Suppressor macrophage treated with lipopolysaccharide for 1 hour (primary cell): ENCODE results near the gene SFMBT2.

Experiments used
- DNase-seq, 3 donors: peaks; one replicate each; pipeline ENCODE4 v3.0.0-alpha.2; 2020 to 2022

SFMBT2 gene

GRCh38 chr10:7424919-7425318 is 14.1 kb upstream of the SFMBT2 start:
- DNase-seq = no peak

GRCh38 chr10:7424315-7424714 is 13.5 kb upstream of the SFMBT2 start:
- DNase-seq = peak in 1 of 3 donors; percentile 31

GRCh38 chr10:7423521-7423920 is 12.7 kb upstream of the SFMBT2 start:
- no peak for DNase-seq

GRCh38 chr10:7421526-7421925 is 10.7 kb upstream of the SFMBT2 start:
- DNase-seq = no peak

GRCh38 chr10:7419998-7420397 is 9.2 kb upstream of the SFMBT2 start:
- no peak for DNase-seq

- peak; percentile 50 to 72 (median 62) for DNase-seq
Measured at GRCh38 chr10:7417807-7418206, 7.0 kb upstream of the SFMBT2 start.

- DNase-seq = peak; percentile 51 to 74 (median 73)
Measured at GRCh38 chr10:7417103-7417623, 6.3 kb upstream of the SFMBT2 start.

GRCh38 chr10:7414766-7415165 is 3.9 kb upstream of the SFMBT2 start:
- DNase-seq = no peak

GRCh38 chr10:7412928-7413282 is 2.1 kb upstream of the SFMBT2 start:
- DNase-seq = peak in 1 of 3 donors; percentile 33

- peak; percentile 34 to 59 (median 46) for DNase-seq
Measured at GRCh38 chr10:7412237-7412927, 1.5 kb upstream of the SFMBT2 start.

- DNase-seq = peak in 2 of 3 donors; percentile 38 to 47
Measured at GRCh38 chr10:7411671-7412128, 866 bp upstream of the SFMBT2 start.

- peak; percentile 47 to 74 (median 55) for DNase-seq
Measured at GRCh38 chr10:7410301-7410861, 453 bp downstream of the SFMBT2 start.

GRCh38 chr10:7409732-7410168 is 1.1 kb downstream of the SFMBT2 start:
- peak; percentile 31 to 60 (median 41) for DNase-seq

- DNase-seq = peak; percentile 45 to 50 (median 49)
Measured at GRCh38 chr10:7409045-7409731, 1.6 kb downstream of the SFMBT2 start.

GRCh38 chr10:7408291-7409044 is 2.4 kb downstream of the SFMBT2 start:
- peak; percentile 68 to 85 (median 76) for DNase-seq

- DNase-seq = peak; percentile 52 to 65 (median 60)
Measured at GRCh38 chr10:7407368-7408290, 3.2 kb downstream of the SFMBT2 start.

- DNase-seq = no peak
Measured at GRCh38 chr10:7406712-7407333, 4.0 kb downstream of the SFMBT2 start.

GRCh38 chr10:7405637-7406036 is 5.2 kb downstream of the SFMBT2 start:
- peak; percentile 38 to 84 (median 65) for DNase-seq

GRCh38 chr10:7403620-7404019 is 7.2 kb downstream of the SFMBT2 start:
- peak in 2 of 3 donors; percentile 35 to 43 for DNase-seq

- DNase-seq = no peak
Measured at GRCh38 chr10:7401782-7402181, 9.1 kb downstream of the SFMBT2 start.

GRCh38 chr10:7401156-7401555 is 9.7 kb downstream of the SFMBT2 start:
- no peak for DNase-seq
